ENCODE results near the gene FYB2.

DNA sequence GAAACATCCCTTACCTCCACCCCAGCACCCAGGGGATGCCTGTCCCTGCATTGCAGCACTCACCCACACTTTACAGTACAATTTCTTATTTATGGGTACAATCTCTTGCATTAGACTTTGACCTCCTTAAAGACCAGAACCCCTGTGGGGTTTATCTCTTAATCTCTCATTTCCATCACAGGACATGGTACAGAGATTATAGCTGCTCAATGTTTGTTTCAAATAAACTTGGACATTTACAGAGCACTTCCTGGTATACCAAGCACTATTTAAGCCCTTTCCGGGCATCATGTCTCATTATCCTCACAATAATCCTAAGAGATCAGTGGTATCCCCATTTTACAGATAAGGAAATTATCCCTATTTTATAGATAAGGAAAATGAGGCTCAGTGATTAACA, 31.9 kb downstream of the FYB2 start:
- TF ChIP-seq CTCF (optimal IDR thresholded peaks at IDR 0.05 in 1 of 3, IDR thresholded peaks at IDR 0.05 in 1 of 3, conservative IDR thresholded peaks at IDR 0.05 in 1 of 3; ENCODE audit: extremely low read depth in 1 of 3, insufficient read depth in 2 of 3, low read length in 3 of 3): no peak
- TF ChIP-seq EZH2 (IDR thresholded peaks at IDR 0.05; ENCODE audit: low read length): no peak
